Measurements from ENCODE around the gene ITGBL1.
A peak's percentile ranks its signal among the peaks of the same experiment; 100 is the strongest.

The ITGBL1 gene

GRCh38 chr13:101481421-101481820 is 28.9 kb downstream of the ITGBL1 start:
- H3K27ac Mint-ChIP-seq, result no peak overlapping the region
- H3K4me3 Mint-ChIP-seq, result no peak overlapping the region
- no peak for ATAC-seq
- peaks cover 15% of the 10 kb centered on the region for H3K27me3 Mint-ChIP-seq
- no peaks in the 10 kb centered on the region for H3K4me1 Mint-ChIP-seq
- H3K9me3 Mint-ChIP-seq, result peaks cover 0 to 4% of the 10 kb centered on the region in 2 donors
- no peak for DNase-seq

- Mint-ChIP-seq H3K27ac (no peak overlapping the region), H3K4me3 (no peak overlapping the region), H3K4me1 (no peaks in the 10 kb centered on the region), H3K9me3 (no peaks in the 10 kb centered on the region), H3K27me3 (peaks cover 9% of the 10 kb centered on the region)
- DNase-seq (no peak), ATAC-seq (no peak)
Measured at GRCh38 chr13:101486708-101487437, 34.4 kb downstream of the ITGBL1 start.

GRCh38 chr13:101487438-101487830 is 35.0 kb downstream of the ITGBL1 start:
- Mint-ChIP-seq H3K9me3 (no peaks in the 10 kb centered on the region), H3K4me3 (no peak overlapping the region), H3K4me1 (no peaks in the 10 kb centered on the region), H3K27me3 (peaks cover 9% of the 10 kb centered on the region), H3K27ac (no peak overlapping the region)
- no peak for ATAC-seq
- DNase-seq, result no peak

- Mint-ChIP-seq H3K9me3 (no peaks in the 10 kb centered on the region), H3K4me1 (no peaks in the 10 kb centered on the region), H3K4me3 (no peak overlapping the region), H3K27ac (no peak overlapping the region), H3K27me3 (peaks cover 13% of the 10 kb centered on the region)
- DNase-seq (no peak), ATAC-seq (no peak)
Measured at GRCh38 chr13:101488734-101489133, 36.3 kb downstream of the ITGBL1 start.

GRCh38 chr13:101489643-101490405 is 37.3 kb downstream of the ITGBL1 start:
- H3K27me3 Mint-ChIP-seq, result peaks cover 14% of the 10 kb centered on the region
- no peaks in the 10 kb centered on the region for H3K4me1 Mint-ChIP-seq
- ATAC-seq (no peak), DNase-seq (no peak)
- no peak overlapping the region for H3K4me3 Mint-ChIP-seq
- H3K27ac Mint-ChIP-seq, result no peak overlapping the region
- no peaks in the 10 kb centered on the region for H3K9me3 Mint-ChIP-seq

GRCh38 chr13:101490406-101491015 is 38.0 kb downstream of the ITGBL1 start:
- peaks cover 14% of the 10 kb centered on the region for H3K27me3 Mint-ChIP-seq
- H3K27ac Mint-ChIP-seq, result no peak overlapping the region
- DNase-seq (no peak), ATAC-seq (no peak)
- no peaks in the 10 kb centered on the region for H3K9me3 Mint-ChIP-seq
- H3K4me3 Mint-ChIP-seq, result no peak overlapping the region
- H3K4me1 Mint-ChIP-seq, result no peaks in the 10 kb centered on the region

- no peak for ATAC-seq
- DNase-seq, result no peak
- Mint-ChIP-seq H3K4me3 (no peak overlapping the region), H3K27ac (no peak overlapping the region), H3K9me3 (no peaks in the 10 kb centered on the region), H3K4me1 (no peaks in the 10 kb centered on the region), H3K27me3 (peaks cover 24% of the 10 kb centered on the region)
Measured at GRCh38 chr13:101492251-101492910, 39.9 kb downstream of the ITGBL1 start.

GRCh38 chr13:101493541-101493940 is 41.1 kb downstream of the ITGBL1 start:
- DNase-seq, result no peak
- ATAC-seq, result no peak
- Mint-ChIP-seq H3K4me3 (no peak overlapping the region), H3K27ac (no peak overlapping the region), H3K9me3 (no peaks in the 10 kb centered on the region), H3K4me1 (no peaks in the 10 kb centered on the region), H3K27me3 (peaks cover 28% of the 10 kb centered on the region)

GRCh38 chr13:101499406-101499805 is 46.9 kb downstream of the ITGBL1 start:
- Mint-ChIP-seq H3K4me3 (no peak overlapping the region), H3K27me3 (peaks cover 36% of the 10 kb centered on the region), H3K9me3 (no peaks in the 10 kb centered on the region), H3K27ac (no peak overlapping the region), H3K4me1 (no peaks in the 10 kb centered on the region)
- ATAC-seq (no peak), DNase-seq (no peak)

GRCh38 chr13:101502618-101503017 is 50.1 kb downstream of the ITGBL1 start:
- H3K9me3 Mint-ChIP-seq, result no peaks in the 10 kb centered on the region
- H3K4me1 Mint-ChIP-seq, result no peaks in the 10 kb centered on the region
- DNase-seq (no peak), ATAC-seq (no peak)
- peaks cover 32% of the 10 kb centered on the region for H3K27me3 Mint-ChIP-seq
- peak overlapping the region in 1 of 2 donors; percentile 53 for H3K27ac Mint-ChIP-seq
- no peak overlapping the region for H3K4me3 Mint-ChIP-seq

- Mint-ChIP-seq H3K4me1 (peaks cover 6% of the 10 kb centered on the region), H3K9me3 (no peaks in the 10 kb centered on the region), H3K27me3 (peaks cover 16% of the 10 kb centered on the region), H3K27ac (no peak overlapping the region), H3K4me3 (no peak overlapping the region)
- ATAC-seq (no peak), DNase-seq (no peak)
Measured at GRCh38 chr13:101511161-101511560, 58.7 kb downstream of the ITGBL1 start.

GRCh38 chr13:101511766-101512165 is 59.3 kb downstream of the ITGBL1 start:
- Mint-ChIP-seq H3K27ac (no peak overlapping the region), H3K27me3 (peaks cover 12% of the 10 kb centered on the region), H3K9me3 (no peaks in the 10 kb centered on the region), H3K4me1 (peaks cover 6% of the 10 kb centered on the region), H3K4me3 (no peak overlapping the region)
- ATAC-seq, result no peak
- no peak for DNase-seq

GRCh38 chr13:101512650-101513049 is 60.2 kb downstream of the ITGBL1 start:
- H3K27me3 Mint-ChIP-seq, result peaks cover 8% of the 10 kb centered on the region
- H3K9me3 Mint-ChIP-seq, result no peaks in the 10 kb centered on the region
- ATAC-seq, result no peak
- H3K27ac Mint-ChIP-seq, result no peak overlapping the region
- DNase-seq, result no peak
- H3K4me3 Mint-ChIP-seq, result no peak overlapping the region
- peaks cover 6% of the 10 kb centered on the region for H3K4me1 Mint-ChIP-seq

- no peaks in the 10 kb centered on the region for H3K9me3 Mint-ChIP-seq
- no peak overlapping the region for H3K27ac Mint-ChIP-seq
- no peak for DNase-seq
- no peak overlapping the region for H3K4me3 Mint-ChIP-seq
- peaks cover 6% of the 10 kb centered on the region for H3K4me1 Mint-ChIP-seq
- ATAC-seq, result no peak
- peaks cover 2% of the 10 kb centered on the region for H3K27me3 Mint-ChIP-seq
Measured at GRCh38 chr13:101514100-101514499, 61.6 kb downstream of the ITGBL1 start.

GRCh38 chr13:101514695-101515275 is 62.3 kb downstream of the ITGBL1 start:
- H3K4me1 Mint-ChIP-seq, result peaks cover 6% of the 10 kb centered on the region
- ATAC-seq, result no peak
- no peaks in the 10 kb centered on the region for H3K27me3 Mint-ChIP-seq
- no peak overlapping the region for H3K27ac Mint-ChIP-seq
- no peaks in the 10 kb centered on the region for H3K9me3 Mint-ChIP-seq
- no peak overlapping the region for H3K4me3 Mint-ChIP-seq
- DNase-seq, result no peak

Data from stimulated activated naive CD8-positive, alpha-beta T cell treated with anti-CD3 and anti-CD28 coated beads, Interleukin-15, amount 100 ng/mL, for 72 hours (primary cell).